ENCODE measurements around the gene PIP5K1B.

The PIP5K1B gene

DNA sequence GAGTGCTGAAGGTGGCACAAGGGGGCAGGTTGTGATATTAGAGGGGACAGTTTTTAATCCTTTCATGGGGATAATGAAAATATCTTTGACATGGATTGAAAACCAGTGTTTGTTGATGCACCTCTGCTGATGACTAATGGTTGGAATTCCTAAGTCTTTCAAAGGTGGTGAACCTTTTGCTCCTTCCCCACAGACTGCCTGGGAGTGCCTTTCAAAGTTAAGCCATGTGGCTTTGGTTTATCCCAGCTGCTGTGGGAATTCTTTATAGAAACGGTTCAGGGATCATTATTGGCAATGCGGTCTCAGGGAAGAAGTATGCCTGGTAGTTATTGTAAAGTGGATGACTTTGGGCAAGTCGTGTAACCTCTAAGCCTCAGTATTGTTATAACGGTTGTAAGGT, 45.7 kb downstream of the PIP5K1B start:
- TF ChIP-seq, protein P1, sequence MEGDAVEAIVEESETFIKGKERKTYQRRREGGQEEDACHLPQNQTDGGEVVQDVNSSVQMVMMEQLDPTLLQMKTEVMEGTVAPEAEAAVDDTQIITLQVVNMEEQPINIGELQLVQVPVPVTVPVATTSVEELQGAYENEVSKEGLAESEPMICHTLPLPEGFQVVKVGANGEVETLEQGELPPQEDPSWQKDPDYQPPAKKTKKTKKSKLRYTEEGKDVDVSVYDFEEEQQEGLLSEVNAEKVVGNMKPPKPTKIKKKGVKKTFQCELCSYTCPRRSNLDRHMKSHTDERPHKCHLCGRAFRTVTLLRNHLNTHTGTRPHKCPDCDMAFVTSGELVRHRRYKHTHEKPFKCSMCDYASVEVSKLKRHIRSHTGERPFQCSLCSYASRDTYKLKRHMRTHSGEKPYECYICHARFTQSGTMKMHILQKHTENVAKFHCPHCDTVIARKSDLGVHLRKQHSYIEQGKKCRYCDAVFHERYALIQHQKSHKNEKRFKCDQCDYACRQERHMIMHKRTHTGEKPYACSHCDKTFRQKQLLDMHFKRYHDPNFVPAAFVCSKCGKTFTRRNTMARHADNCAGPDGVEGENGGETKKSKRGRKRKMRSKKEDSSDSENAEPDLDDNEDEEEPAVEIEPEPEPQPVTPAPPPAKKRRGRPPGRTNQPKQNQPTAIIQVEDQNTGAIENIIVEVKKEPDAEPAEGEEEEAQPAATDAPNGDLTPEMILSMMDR (IDR thresholded peaks at IDR 0.05; ENCODE audit: low read depth, low read length, poor library complexity, severe bottlenecking): no peak
- no peak for TF ChIP-seq EZH2phosphoT487 (IDR thresholded peaks at IDR 0.05; ENCODE audit: borderline replicate concordance, low read length)
- Histone ChIP-seq H3F3A (ENCODE audit: control insufficient read depth, insufficient read depth) (no peaks in the 10 kb centered on the region), H3K79me2 (ENCODE audit: control insufficient read depth, low read length) (no peaks in the 10 kb centered on the region), H3K4me2 (ENCODE audit: low read length) (no peak overlapping the region), H3K9me2 (replicated peaks; ENCODE audit: control insufficient read depth, low read length) (no peaks in the 10 kb centered on the region), H3K9me3 (ENCODE audit: control insufficient read depth, insufficient read depth, low read length) (no peaks in the 10 kb centered on the region), H3K4me1 (ENCODE audit: control insufficient read depth, low read length) (no peaks in the 10 kb centered on the region), H4K20me1 (ENCODE audit: control insufficient read depth, insufficient read depth, low read depth, low read length) (peaks cover 4% of the 10 kb centered on the region; the same call in 1 of the 2 replicates), H3K4me3 (ENCODE audit: low read length) (no peak overlapping the region), H3K27me3 (ENCODE audit: control insufficient read depth, low read length) (peaks cover 6% of the 10 kb centered on the region; the same call in 1 of the 2 replicates), H3K36me3 (ENCODE audit: control insufficient read depth, low read length) (no peaks in the 10 kb centered on the region), H3K27ac (ENCODE audit: low read depth, low read length) (no peak overlapping the region)

DNA sequence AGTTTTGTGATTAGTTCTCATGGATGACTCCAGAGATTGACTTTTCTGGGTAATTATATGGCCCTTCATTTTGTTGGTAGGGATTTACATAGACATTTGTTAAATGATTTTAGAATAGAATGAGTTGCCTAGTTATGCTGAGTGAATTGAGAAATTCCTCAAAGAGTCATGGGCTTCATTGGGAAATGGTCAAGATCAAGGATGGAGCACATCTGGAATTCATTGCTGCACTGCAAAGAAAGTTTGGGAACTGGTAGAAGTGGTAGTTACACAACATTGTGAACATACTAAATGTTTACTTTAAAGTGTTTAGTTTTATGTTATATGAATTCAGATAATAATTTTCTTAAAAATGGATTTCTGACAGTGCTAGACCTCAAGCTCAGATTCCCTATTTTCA, 46.5 kb downstream of the PIP5K1B start:
- H3F3A ChIP-seq (ENCODE audit: control insufficient read depth, insufficient read depth): no peaks in the 10 kb centered on the region
- no peaks in the 10 kb centered on the region for H3K9me2 ChIP-seq (replicated peaks; ENCODE audit: control insufficient read depth, low read length)
- TF ChIP-seq, protein P1 (IDR thresholded peaks at IDR 0.05; ENCODE audit: low read depth, low read length, poor library complexity, severe bottlenecking): no peak
- TF ChIP-seq EZH2phosphoT487 (IDR thresholded peaks at IDR 0.05; ENCODE audit: borderline replicate concordance, low read length): no peak
- H3K36me3 ChIP-seq (ENCODE audit: control insufficient read depth, low read length): no peaks in the 10 kb centered on the region
- peaks cover 4% of the 10 kb centered on the region; the same call in 1 of the 2 replicates for H4K20me1 ChIP-seq (ENCODE audit: control insufficient read depth, insufficient read depth, low read depth, low read length)
- H3K9me3 ChIP-seq (ENCODE audit: control insufficient read depth, insufficient read depth, low read length): no peaks in the 10 kb centered on the region
- H3K4me1 ChIP-seq (ENCODE audit: control insufficient read depth, low read length): no peaks in the 10 kb centered on the region
- no peaks in the 10 kb centered on the region for H3K79me2 ChIP-seq (ENCODE audit: control insufficient read depth, low read length)
- peaks cover 6% of the 10 kb centered on the region; the same call in 1 of the 2 replicates for H3K27me3 ChIP-seq (ENCODE audit: control insufficient read depth, low read length)
- no peak overlapping the region for H3K27ac ChIP-seq (ENCODE audit: low read depth, low read length)
- H3K4me2 ChIP-seq (ENCODE audit: low read length): no peak overlapping the region
- H3K4me3 ChIP-seq (ENCODE audit: low read length): no peak overlapping the region

DNA sequence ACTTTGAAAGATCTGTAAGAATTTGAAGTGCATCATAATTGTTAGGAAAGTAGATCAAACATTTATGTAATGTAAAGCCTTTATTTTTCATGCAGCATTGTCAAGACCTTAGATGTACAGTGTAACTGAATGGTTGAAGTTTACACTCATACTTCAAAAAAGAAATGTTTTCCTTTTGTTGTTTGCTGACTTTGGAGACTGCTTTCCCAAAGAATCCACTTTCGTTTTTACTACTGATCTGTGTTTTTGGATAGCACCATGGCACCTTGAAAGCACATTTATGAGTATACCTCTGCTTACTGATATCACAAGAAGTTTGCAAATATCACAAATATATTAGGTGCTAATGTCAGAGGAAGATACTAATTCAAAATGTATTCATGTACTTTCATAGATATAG, 50.0 kb downstream of the PIP5K1B start:
- no peaks in the 10 kb centered on the region for H3K9me2 ChIP-seq (replicated peaks; ENCODE audit: control insufficient read depth, low read length)
- TF ChIP-seq EZH2phosphoT487 (IDR thresholded peaks at IDR 0.05; ENCODE audit: borderline replicate concordance, low read length): no peak
- TF ChIP-seq, protein P1 (IDR thresholded peaks at IDR 0.05; ENCODE audit: low read depth, low read length, poor library complexity, severe bottlenecking): no peak
- H3K36me3 ChIP-seq (ENCODE audit: control insufficient read depth, low read length): no peaks in the 10 kb centered on the region
- H3K27me3 ChIP-seq (ENCODE audit: control insufficient read depth, low read length): peaks cover 12% of the 10 kb centered on the region
- no peaks in the 10 kb centered on the region for H3K9me3 ChIP-seq (ENCODE audit: control insufficient read depth, insufficient read depth, low read length)
- no peak overlapping the region for H3K4me3 ChIP-seq (ENCODE audit: low read length)
- H3K27ac ChIP-seq (ENCODE audit: low read depth, low read length): no peak overlapping the region
- H3K79me2 ChIP-seq (ENCODE audit: control insufficient read depth, low read length): no peaks in the 10 kb centered on the region
- H3K4me1 ChIP-seq (ENCODE audit: control insufficient read depth, low read length): no peaks in the 10 kb centered on the region
- peaks cover 4% of the 10 kb centered on the region; the same call in 1 of the 2 replicates for H4K20me1 ChIP-seq (ENCODE audit: control insufficient read depth, insufficient read depth, low read depth, low read length)
- no peak overlapping the region for H3K4me2 ChIP-seq (ENCODE audit: low read length)
- H3F3A ChIP-seq (ENCODE audit: control insufficient read depth, insufficient read depth): no peaks in the 10 kb centered on the region
